Middle frontal gyrus (tissue), 1 donor: Measurements from ENCODE around the gene FRMPD4.

ENCODE experiments used
- DNase-seq: peaks from one replicate; pipeline ENCODE4 v3.0.0-alpha.2; 2015; ENCODE audit warnings: low spot score; ENCODE audit errors: extremely low spot score

Gene FRMPD4

GRCh38 chrX:12210196-12210815 lies 72.0 kb downstream of the FRMPD4 start:
- no peak for DNase-seq

DNA sequence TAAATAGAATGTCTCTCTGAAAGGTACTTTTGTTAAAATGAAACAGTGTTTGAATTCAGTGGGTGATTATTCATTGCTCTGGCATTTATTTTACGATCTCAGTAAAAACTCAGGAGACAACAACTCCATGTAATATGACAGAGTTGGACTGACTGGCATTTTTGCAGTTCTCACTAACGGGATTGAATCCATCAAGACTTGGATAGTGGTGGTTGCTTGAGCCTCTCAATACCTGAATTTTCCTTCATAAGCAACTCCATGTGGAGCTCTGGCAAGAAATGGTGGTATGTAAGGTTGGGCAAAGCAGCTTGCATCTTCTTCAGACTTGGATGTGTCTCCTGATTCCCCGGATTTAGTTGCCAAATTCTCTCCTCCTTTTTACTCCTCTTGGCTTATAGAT lies 72.7 kb downstream of the FRMPD4 start:
- DNase-seq = no peak

DNA sequence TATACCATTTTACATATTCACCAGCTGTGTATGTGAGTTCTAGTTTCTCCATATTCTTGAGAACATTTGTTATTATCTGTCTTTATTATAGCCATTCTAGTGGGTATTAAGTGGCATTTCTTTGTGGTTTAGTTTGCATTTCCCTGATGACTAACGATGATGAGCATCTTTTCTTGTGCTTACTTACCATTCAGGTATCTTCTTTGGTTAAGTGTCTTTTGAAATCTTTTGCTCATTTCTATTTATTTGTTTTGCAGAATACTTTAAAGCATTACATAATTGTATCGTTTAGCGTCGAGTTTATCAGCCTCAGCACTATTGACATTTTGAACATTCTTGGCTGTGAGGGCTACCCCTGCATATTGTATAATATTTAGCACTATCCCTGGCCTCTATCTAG lies 85.4 kb downstream of the FRMPD4 start:
- no peak for DNase-seq

DNA sequence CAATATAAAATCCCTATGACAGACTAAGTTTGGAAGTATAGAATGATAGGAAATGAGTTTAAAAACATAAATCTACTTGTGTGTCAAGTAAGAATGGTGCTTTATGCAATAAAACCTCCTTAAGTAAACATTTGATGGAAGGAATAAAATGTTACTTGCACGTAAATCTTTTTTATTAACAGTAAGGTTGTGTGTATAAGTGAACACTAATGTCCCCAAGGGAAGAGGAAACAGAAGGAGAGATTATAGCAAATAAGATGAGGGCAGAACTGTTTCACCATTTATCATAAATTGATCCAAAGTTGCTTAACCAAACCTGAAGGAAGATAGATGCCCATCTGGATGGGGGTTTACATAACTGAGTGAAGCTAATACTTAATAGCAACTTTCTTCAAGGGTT lies 86.8 kb downstream of the FRMPD4 start:
- no peak for DNase-seq

- DNase-seq = no peak
These were observed 89.3 kb downstream of the FRMPD4 start for GRCh38 chrX:12227412-12228041.

DNA sequence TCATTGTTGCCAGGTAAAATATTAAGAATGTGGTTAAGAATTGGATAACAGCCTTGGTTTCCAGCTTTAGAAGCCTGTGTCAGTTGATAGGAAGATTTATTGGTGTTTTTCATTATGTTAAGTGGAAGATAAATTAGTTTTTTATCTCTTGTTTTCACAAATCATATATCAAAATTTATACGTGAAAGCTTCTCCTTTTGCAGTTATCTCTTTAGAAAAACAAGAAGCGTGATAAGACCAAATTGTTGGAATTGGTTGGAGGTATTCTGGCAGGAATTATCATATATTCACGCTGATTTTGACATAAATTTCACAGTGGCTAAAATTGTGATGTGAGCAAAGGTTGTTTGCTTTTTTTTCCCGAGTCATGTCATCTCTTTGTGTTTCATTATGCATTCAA lies 90.6 kb downstream of the FRMPD4 start:
- DNase-seq = no peak

DNA sequence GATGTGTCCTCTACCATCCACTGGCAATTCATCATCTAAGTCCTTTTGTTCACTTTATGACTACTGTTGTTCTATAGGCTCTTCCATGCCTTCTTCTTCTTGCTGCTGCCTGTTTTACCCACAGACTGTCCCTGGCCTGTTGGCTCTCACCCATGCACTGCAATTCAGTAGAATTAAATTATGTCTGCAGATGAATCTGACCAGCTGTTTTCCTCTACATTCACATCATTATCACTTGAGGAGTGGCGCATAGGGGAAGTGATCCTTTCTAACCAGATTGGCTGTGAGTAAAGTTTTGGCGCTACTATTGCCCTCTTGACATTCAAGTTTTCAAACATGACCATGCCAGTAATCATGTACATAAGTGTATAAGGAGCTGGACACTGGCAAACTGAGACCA lies 91.7 kb downstream of the FRMPD4 start:
- no peak for DNase-seq

GRCh38 chrX:12234534-12235329 lies 96.5 kb downstream of the FRMPD4 start:
- no peak for DNase-seq

GRCh38 chrX:12236156-12236555 lies 97.9 kb downstream of the FRMPD4 start:
- no peak for DNase-seq

DNA sequence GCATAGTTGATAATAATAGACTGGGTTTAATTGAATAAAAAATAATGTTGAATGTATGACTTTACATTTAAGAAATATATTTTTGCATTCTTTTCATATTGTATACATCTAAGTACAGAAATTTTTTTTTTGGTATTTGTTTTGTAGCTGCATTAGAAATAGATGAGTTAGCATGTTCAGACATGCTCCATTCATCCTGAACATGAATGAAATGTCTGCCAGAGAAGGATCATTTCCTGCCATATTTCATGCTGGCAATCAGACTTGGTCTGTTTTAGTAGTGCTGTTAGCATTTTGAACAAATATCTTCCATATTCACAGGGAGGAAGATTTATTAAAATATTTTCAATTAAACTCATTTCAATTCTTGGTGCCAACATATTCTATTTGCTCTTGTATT lies 98.9 kb downstream of the FRMPD4 start:
- DNase-seq = no peak

DNA sequence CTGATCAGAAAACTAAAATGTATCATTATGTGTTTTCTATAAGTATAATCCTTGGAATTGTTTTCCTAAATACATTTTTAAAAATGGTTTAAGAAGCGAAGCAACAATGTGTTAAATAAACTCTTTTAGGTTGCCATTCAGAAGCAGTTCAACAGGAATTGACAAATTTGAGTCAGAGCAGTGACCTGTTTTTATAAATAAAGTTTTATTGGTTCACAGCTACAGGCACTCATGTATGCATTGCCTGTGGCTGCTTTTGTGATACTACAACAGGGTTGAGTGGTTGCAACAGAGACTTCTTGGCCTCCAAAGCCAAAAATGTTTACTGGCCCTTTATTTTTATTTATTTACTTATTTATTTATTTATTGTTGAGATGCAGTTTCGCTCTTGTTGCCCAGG lies 99.5 kb downstream of the FRMPD4 start:
- DNase-seq = no peak

GRCh38 chrX:12239356-12240082 lies 101.2 kb downstream of the FRMPD4 start:
- no peak for DNase-seq

DNA sequence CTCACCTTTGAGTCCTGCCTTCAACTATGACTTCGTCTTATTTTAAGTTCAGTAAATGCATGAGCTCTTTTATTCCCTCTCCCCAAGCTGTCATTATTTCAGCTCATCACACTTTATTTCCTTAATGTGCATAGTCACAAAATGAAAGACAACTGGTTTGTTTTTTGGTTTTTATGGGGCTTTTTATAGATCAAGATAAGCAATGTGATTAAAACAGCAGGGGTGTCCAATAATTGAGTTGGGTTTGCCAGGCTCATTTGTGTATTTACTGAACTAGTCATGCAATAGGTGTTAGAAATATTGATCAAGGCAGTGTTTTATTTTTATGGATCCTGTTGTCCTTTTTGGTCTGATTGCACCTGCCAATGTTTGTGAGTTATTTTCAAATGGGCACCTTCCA lies 102.2 kb downstream of the FRMPD4 start:
- no peak for DNase-seq

GRCh38 chrX:12241026-12241425 lies 102.8 kb downstream of the FRMPD4 start:
- DNase-seq = no peak

- DNase-seq = no peak
These were observed 107.7 kb downstream of the FRMPD4 start for GRCh38 chrX:12245650-12246645.

GRCh38 chrX:12249997-12250396 lies 111.7 kb downstream of the FRMPD4 start:
- no peak for DNase-seq

GRCh38 chrX:12263211-12263610 lies 124.9 kb downstream of the FRMPD4 start:
- no peak for DNase-seq

DNA sequence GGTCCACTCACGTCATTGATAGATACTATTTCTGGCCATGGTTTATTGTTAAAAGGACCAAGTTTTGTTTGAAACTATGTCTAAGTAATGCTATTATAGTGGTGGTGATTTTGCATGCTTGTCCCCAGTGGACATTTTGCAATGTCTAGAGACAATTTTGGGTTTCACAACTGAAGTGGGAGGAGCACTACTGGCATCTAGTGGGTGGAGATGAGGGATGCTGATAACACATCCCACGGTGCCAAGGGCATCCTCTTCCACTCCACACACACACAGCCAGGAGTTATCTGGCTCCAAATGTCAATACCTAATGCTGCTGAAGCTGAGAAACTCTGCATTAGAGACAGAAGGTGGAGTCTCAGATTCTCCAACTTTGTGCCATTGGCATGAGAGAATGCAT lies 131.2 kb downstream of the FRMPD4 start:
- DNase-seq = no peak

DNA sequence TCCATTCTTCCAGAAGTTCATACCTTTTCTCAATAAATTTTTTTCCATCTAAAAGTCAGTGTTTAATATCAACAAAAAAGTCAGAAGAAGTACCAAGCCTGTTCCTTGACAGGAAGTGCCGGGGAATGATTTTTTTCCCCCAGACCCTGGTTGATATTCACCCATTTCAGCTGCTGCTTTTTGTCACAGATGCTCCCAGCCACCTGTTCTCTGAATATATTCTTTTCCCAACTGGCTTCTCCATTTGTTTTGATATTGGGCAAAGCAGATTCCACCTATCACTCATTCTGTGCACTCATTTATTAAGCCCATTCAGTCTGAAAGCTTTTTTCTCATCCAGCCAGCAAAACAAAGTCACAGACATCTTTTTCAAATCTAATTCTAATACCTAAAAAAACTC lies 139.9 kb downstream of the FRMPD4 start:
- no peak for DNase-seq

- DNase-seq = no peak
These were observed 144.7 kb downstream of the FRMPD4 start for GRCh38 chrX:12282991-12283390.
